ENCODE data around the gene MED26.
A peak's percentile ranks its signal among the peaks of the same experiment; 100 is the strongest.

The MED26 gene

DNA sequence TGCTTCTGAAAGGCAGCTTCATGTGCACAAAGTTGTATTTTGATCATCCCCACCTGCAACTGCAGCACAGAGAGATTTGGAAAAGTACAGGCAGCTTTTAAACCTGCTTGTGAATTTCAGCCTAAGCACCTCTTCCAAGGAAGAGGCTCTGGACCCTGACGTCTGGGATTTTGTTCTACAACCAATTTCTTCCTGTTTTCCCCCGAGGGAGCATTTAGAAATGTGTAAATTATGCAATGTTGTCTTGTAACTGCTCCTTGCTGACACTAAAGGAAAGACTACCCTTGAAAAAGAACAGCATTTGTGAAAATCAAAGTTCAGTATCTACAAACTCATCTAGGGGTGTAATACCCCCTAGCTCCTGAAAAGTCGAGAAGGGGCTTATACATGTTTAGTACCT lies 15.4 kb downstream of the MED26 start:
- peaks cover 73% of the 10 kb centered on the region for H3K4me1 Mint-ChIP-seq (ENCODE audit: low read depth)
- no peak overlapping the region for H3K4me3 Mint-ChIP-seq
- DNase-seq: no peak
- no peaks in the 10 kb centered on the region for H3K27me3 Mint-ChIP-seq
- H3K27ac Mint-ChIP-seq: no peak overlapping the region
- H3K36me3 Mint-ChIP-seq (ENCODE audit: low read depth): peaks cover 7% of the 10 kb centered on the region
- no peaks in the 10 kb centered on the region for H3K9me3 Mint-ChIP-seq

GRCh38 chr19:16611121-16611520 lies 16.9 kb downstream of the MED26 start:
- no peak for DNase-seq
- H3K27ac Mint-ChIP-seq: peak overlapping the region; percentile 0
- H3K4me3 Mint-ChIP-seq: no peak overlapping the region
- no peaks in the 10 kb centered on the region for H3K27me3 Mint-ChIP-seq
- H3K36me3 Mint-ChIP-seq (ENCODE audit: low read depth): peaks cover 11% of the 10 kb centered on the region
- H3K9me3 Mint-ChIP-seq: no peaks in the 10 kb centered on the region
- H3K4me1 Mint-ChIP-seq (ENCODE audit: low read depth): peaks cover 65% of the 10 kb centered on the region

DNA sequence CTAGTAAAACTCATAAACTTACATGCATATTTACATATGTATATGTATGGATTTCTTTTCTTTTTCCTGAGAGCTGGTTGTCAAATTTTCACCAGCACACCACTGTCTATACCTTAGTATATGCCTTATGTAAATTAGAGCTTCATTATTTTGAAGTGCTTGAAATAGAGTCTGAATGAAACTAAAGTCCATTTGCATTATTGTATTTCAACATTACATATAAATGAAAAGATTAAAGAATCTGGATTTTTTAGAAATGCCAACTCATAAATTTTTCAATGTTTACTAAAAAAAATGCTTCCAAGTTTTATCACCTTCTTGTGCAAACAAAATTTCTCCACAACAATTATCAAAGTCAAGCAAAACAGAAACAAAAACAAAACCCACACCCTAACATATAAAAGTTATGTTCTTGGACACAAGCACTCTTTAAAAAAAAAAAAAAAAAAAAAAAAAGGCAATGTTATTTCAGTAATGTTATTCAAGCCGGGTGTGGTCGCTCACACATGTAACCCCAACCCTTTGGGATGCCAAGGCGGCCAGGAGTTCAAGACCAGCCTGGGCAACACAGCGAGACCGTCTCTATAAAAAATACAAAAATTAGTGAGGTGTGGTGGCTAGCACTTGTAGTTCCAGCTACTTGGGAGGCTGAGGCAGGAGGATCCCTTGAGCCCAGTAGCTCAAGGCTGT lies 18.3 kb downstream of the MED26 start:
- H3K4me3 Mint-ChIP-seq: no peak overlapping the region
- no peaks in the 10 kb centered on the region for H3K27me3 Mint-ChIP-seq
- no peak overlapping the region for H3K27ac Mint-ChIP-seq
- peaks cover 19% of the 10 kb centered on the region for H3K36me3 Mint-ChIP-seq (ENCODE audit: low read depth)
- peaks cover 66% of the 10 kb centered on the region for H3K4me1 Mint-ChIP-seq (ENCODE audit: low read depth)
- H3K9me3 Mint-ChIP-seq: no peaks in the 10 kb centered on the region
- no peak for DNase-seq

DNA sequence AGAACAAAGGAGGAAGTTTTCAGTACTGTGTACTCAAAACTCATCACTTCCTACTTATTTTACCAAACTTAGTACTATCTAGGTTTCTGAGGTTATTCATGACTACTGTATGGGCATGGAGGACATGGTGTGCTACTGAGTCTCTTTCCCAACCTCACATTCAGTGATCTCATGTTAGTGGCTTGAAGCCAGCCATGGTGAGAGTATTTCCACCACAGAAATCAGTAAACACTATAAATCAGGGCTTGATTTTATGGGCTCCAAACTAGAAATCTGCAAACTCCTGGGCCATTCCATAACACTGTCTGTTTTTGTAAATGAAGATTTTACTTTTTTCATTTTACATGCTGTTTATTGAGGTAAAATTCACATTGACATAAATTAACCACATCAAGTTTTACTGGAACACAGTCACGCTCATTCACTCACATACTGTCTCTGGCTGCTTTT lies 19.7 kb downstream of the MED26 start:
- Mint-ChIP-seq H3K36me3 (ENCODE audit: low read depth) (peaks cover 16% of the 10 kb centered on the region), H3K9me3 (no peaks in the 10 kb centered on the region), H3K27ac (peak overlapping the region; percentile 50), H3K4me3 (no peak overlapping the region), H3K4me1 (ENCODE audit: low read depth) (peaks cover 61% of the 10 kb centered on the region), H3K27me3 (no peaks in the 10 kb centered on the region)
- no peak for DNase-seq

DNA sequence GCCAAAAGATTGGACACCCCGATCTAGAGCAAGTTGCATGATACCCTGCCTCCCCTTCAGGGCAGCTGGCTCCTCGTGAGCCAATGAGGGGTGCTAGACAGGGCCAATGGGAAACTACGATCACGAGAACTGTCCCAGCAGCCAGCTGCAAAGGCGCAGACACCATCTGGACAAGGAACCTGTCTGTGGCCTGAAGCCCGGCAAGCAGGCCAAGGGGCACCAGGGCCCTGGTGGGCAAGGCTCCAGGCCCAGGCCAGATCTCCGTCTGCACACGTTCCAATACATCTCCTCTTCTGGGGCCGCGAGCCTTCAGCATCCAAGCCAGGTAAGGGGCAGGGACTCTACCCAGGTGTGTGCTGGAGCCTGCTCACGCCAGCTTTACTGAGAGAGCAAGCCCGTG lies 20.2 kb downstream of the MED26 start:
- peak overlapping the region; percentile 50 for H3K27ac Mint-ChIP-seq

GRCh38 chr19:16605553-16605994 lies 22.4 kb downstream of the MED26 start:
- H3K4me3 Mint-ChIP-seq: no peak overlapping the region
- no peaks in the 10 kb centered on the region for H3K9me3 Mint-ChIP-seq
- no peak overlapping the region for H3K27ac Mint-ChIP-seq
- no peaks in the 10 kb centered on the region for H3K27me3 Mint-ChIP-seq
- peaks cover 16% of the 10 kb centered on the region for H3K36me3 Mint-ChIP-seq (ENCODE audit: low read depth)
- no peak for DNase-seq
- peaks cover 47% of the 10 kb centered on the region for H3K4me1 Mint-ChIP-seq (ENCODE audit: low read depth)

More for the DNA sequence above, 20.2 kb downstream of the MED26 start:
- no peaks in the 10 kb centered on the region for H3K27me3 Mint-ChIP-seq
- H3K36me3 Mint-ChIP-seq (ENCODE audit: low read depth): peaks cover 16% of the 10 kb centered on the region
- DNase-seq: no peak
- H3K4me1 Mint-ChIP-seq (ENCODE audit: low read depth): peaks cover 59% of the 10 kb centered on the region
- H3K4me3 Mint-ChIP-seq: no peak overlapping the region
- no peaks in the 10 kb centered on the region for H3K9me3 Mint-ChIP-seq

DNA sequence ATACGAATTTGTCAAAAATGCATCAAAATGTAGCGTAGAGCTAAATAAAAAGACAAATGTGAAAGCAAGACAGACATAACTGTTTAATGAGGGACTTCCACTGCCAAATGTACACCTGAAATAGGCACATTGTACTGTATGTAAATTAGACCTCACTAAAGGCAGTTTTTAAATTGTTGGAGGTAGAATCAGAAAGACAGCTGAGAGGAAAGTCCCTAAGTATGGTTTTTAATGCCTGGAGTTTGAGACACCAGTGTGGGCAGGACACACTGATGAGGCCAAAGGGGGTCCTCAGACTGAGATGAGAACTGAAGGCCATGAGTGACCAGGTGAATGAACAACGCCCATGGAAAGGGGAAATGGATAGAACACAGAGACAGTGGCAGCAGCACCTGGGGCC lies 22.9 kb downstream of the MED26 start:
- Mint-ChIP-seq H3K27ac (no peak overlapping the region), H3K4me1 (ENCODE audit: low read depth) (peaks cover 45% of the 10 kb centered on the region), H3K4me3 (no peak overlapping the region), H3K36me3 (ENCODE audit: low read depth) (peaks cover 16% of the 10 kb centered on the region), H3K9me3 (no peaks in the 10 kb centered on the region), H3K27me3 (no peaks in the 10 kb centered on the region)
- DNase-seq: no peak

- no peak overlapping the region for H3K4me3 Mint-ChIP-seq
- H3K36me3 Mint-ChIP-seq (ENCODE audit: low read depth): peaks cover 16% of the 10 kb centered on the region
- H3K4me1 Mint-ChIP-seq (ENCODE audit: low read depth): peaks cover 45% of the 10 kb centered on the region
- H3K27me3 Mint-ChIP-seq: no peaks in the 10 kb centered on the region
- no peak overlapping the region for H3K27ac Mint-ChIP-seq
- no peak for DNase-seq
- H3K9me3 Mint-ChIP-seq: no peaks in the 10 kb centered on the region
These were observed 23.4 kb downstream of the MED26 start for GRCh38 chr19:16604615-16605014.

- Mint-ChIP-seq H3K4me3 (no peak overlapping the region), H3K36me3 (ENCODE audit: low read depth) (peaks cover 17% of the 10 kb centered on the region), H3K9me3 (no peaks in the 10 kb centered on the region), H3K4me1 (ENCODE audit: low read depth) (peaks cover 47% of the 10 kb centered on the region), H3K27me3 (no peaks in the 10 kb centered on the region), H3K27ac (no peak overlapping the region)
- no peak for DNase-seq
These were observed 24.9 kb downstream of the MED26 start for GRCh38 chr19:16603090-16603489.

GRCh38 chr19:16601378-16602052 lies 26.5 kb downstream of the MED26 start:
- no peaks in the 10 kb centered on the region for H3K27me3 Mint-ChIP-seq
- no peaks in the 10 kb centered on the region for H3K9me3 Mint-ChIP-seq
- H3K36me3 Mint-ChIP-seq (ENCODE audit: low read depth): peaks cover 16% of the 10 kb centered on the region
- no peak overlapping the region for H3K27ac Mint-ChIP-seq
- no peak overlapping the region for H3K4me3 Mint-ChIP-seq
- DNase-seq: no peak
- H3K4me1 Mint-ChIP-seq (ENCODE audit: low read depth): peaks cover 48% of the 10 kb centered on the region

GRCh38 chr19:16600824-16601223 lies 27.2 kb downstream of the MED26 start:
- no peak for DNase-seq
- Mint-ChIP-seq H3K27me3 (no peaks in the 10 kb centered on the region), H3K4me3 (no peak overlapping the region), H3K9me3 (no peaks in the 10 kb centered on the region), H3K27ac (no peak overlapping the region), H3K36me3 (ENCODE audit: low read depth) (peaks cover 13% of the 10 kb centered on the region), H3K4me1 (ENCODE audit: low read depth) (peaks cover 51% of the 10 kb centered on the region)

- Mint-ChIP-seq H3K9me3 (no peaks in the 10 kb centered on the region), H3K4me3 (no peak overlapping the region), H3K4me1 (ENCODE audit: low read depth) (peaks cover 51% of the 10 kb centered on the region), H3K27me3 (no peaks in the 10 kb centered on the region), H3K36me3 (ENCODE audit: low read depth) (peaks cover 7% of the 10 kb centered on the region), H3K27ac (peak overlapping the region; percentile 40)
- DNase-seq: no peak
These were observed 28.2 kb downstream of the MED26 start for GRCh38 chr19:16599655-16600346.

- H3K4me1 Mint-ChIP-seq (ENCODE audit: low read depth): peaks cover 58% of the 10 kb centered on the region
- no peak overlapping the region for H3K4me3 Mint-ChIP-seq
- H3K27me3 Mint-ChIP-seq: no peaks in the 10 kb centered on the region
- no peak for DNase-seq
- no peaks in the 10 kb centered on the region for H3K9me3 Mint-ChIP-seq
- peak overlapping the region; percentile 58 for H3K27ac Mint-ChIP-seq
- peaks cover 7% of the 10 kb centered on the region for H3K36me3 Mint-ChIP-seq (ENCODE audit: low read depth)
These were observed 29.2 kb downstream of the MED26 start for GRCh38 chr19:16598848-16599247.

DNA sequence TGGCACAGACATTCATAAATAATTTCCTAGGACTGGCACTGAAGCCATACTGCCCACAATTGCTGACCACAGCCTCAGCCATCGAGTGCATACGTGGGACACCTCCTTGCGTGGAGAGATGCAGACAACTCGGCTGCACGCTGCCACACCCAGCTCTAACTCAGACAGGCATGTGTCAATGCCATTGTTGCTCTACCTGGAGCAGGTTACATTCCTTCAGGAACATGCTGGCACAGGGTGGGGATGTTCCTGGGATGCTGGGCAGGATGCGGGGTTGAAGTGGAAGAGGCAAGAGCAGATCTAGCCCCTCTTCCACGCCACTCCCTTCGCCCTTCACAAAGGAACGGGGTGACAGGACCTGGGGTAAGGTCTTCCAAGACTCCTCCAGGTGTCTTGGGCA lies 31.6 kb downstream of the MED26 start:
- Mint-ChIP-seq H3K9me3 (no peaks in the 10 kb centered on the region), H3K4me1 (ENCODE audit: low read depth) (peaks cover 71% of the 10 kb centered on the region), H3K36me3 (ENCODE audit: low read depth) (peaks cover 14% of the 10 kb centered on the region), H3K27me3 (no peaks in the 10 kb centered on the region), H3K4me3 (no peak overlapping the region), H3K27ac (no peak overlapping the region)
- no peak for DNase-seq

GRCh38 chr19:16595097-16595496 lies 32.9 kb downstream of the MED26 start:
- H3K4me1 Mint-ChIP-seq (ENCODE audit: low read depth): peaks cover 78% of the 10 kb centered on the region
- H3K4me3 Mint-ChIP-seq: peak overlapping the region; percentile 69
- H3K27ac Mint-ChIP-seq: peak overlapping the region; percentile 85
- peaks cover 14% of the 10 kb centered on the region for H3K36me3 Mint-ChIP-seq (ENCODE audit: low read depth)
- no peak for DNase-seq
- no peaks in the 10 kb centered on the region for H3K9me3 Mint-ChIP-seq
- no peaks in the 10 kb centered on the region for H3K27me3 Mint-ChIP-seq

Data from activated T-cell treated with anti-CD3 and anti-CD28 coated beads, Interleukin-2, amount 50 U/mL, for 24 hours (primary cell).